ENCODE data around the gene ZNF93. TPM values are rescaled to one million over a fixed set of nuclear protein-coding genes. Genes with fewer than 3 reads are reported as not detected.
"Not testable (repeated sequence)": the region's sequence is repeated elsewhere in the genome, so short reads cannot be mapped to it uniquely, and the experiment has no call there.

ZNF93 gene
- total RNA-seq, 2 experiments from 2014 or later, result 4.4 to 5.4 TPM

DNA sequence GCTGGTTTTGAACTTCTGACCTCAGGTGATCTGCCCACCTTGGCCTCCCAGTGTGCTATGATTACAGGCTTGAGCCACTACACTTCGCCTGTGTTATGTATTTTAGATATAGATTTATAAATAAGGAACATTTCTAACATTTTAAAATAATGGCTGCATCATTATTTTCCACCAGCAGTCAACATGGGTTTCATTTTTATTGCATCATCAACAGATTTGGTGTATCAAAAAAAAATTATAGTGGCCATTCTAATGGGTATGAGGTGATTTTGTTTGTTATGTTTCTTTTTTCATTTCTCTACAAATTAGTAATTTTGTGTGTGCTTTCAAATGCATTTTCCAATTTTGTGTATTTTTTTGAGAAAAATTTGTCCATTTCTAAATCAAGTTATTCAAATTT, 16.2 kb upstream of the ZNF93 start:
- Histone ChIP-seq H3K27ac (ENCODE audit: low read depth in 1 of 2, low read length in 2 of 2) (no peak overlapping the region), H3K36me3 (ENCODE audit: insufficient read depth, low read length) (peaks cover 40% of the 10 kb centered on the region), H3K27me3 (ENCODE audit: control insufficient read depth in 1 of 2, insufficient read depth in 2 of 2, low read length in 2 of 2) (no peaks in the 10 kb centered on the region), H3K9me3 (ENCODE audit: control insufficient read depth in 1 of 2, insufficient read depth in 1 of 2, low read length in 2 of 2) (peaks cover 12 to 19% of the 10 kb centered on the region in 2 experiments), H3K4me1 (ENCODE audit: insufficient read depth, low read length) (no peaks in the 10 kb centered on the region), H3K4me3 (ENCODE audit: low read length) (no peak overlapping the region)
- DNase-seq (no peak), ATAC-seq (ENCODE audit: poor library complexity) (no peak)
- Mint-ChIP-seq H3K36me3 (ENCODE audit: low read depth) (peaks cover 95% of the 10 kb centered on the region), H3K4me3 (no peak overlapping the region), H3K9me3 (peaks cover 4% of the 10 kb centered on the region), H3K27me3 (no peaks in the 10 kb centered on the region), H3K27ac (no peak overlapping the region), H3K4me1 (ENCODE audit: low read depth) (no peaks in the 10 kb centered on the region)
- ChIA-PET POLR2A (no interaction called here), CTCF (no interaction called here)
- intact Hi-C loops (cut with DNase I, micrococcal nuclease), result loop anchor here in 1 of 2 experiments (10.0 kb wide), 1 partner anchor 50 kb away; no protein-coding TSS in a partner anchor
- no peak for TF ChIP-seq CTCF (IDR thresholded peaks at IDR 0.05)

- H3K4me1 ChIP-seq (ENCODE audit: insufficient read depth, low read length); H3K4me3 ChIP-seq (ENCODE audit: low read length); H3K27ac ChIP-seq (ENCODE audit: low read depth in 1 of 2, low read length in 2 of 2); CTCF ChIA-PET; H3K27me3 Mint-ChIP-seq; ATAC-seq (ENCODE audit: poor library complexity); H3K4me3 Mint-ChIP-seq; H3K27ac Mint-ChIP-seq; H3K27me3 ChIP-seq (ENCODE audit: control insufficient read depth in 1 of 2, insufficient read depth in 2 of 2, low read length in 2 of 2); POLR2A ChIA-PET; DNase-seq; H3K4me1 Mint-ChIP-seq (ENCODE audit: low read depth): not testable (repeated sequence)
- Histone ChIP-seq H3K9me3 (ENCODE audit: control insufficient read depth in 1 of 2, insufficient read depth in 1 of 2, low read length in 2 of 2) (peaks cover 32 to 86% of the 10 kb centered on the region in 2 experiments), H3K36me3 (ENCODE audit: insufficient read depth, low read length) (peaks cover 35% of the 10 kb centered on the region)
- intact Hi-C loops (cut with DNase I, micrococcal nuclease), result loop anchor here in 1 of 2 experiments (10.0 kb wide), 2 partner anchors 177 to 217 kb away; no protein-coding TSS in a partner anchor
- peaks cover 14% of the 10 kb centered on the region for H3K9me3 Mint-ChIP-seq
- peaks cover 80% of the 10 kb centered on the region for H3K36me3 Mint-ChIP-seq (ENCODE audit: low read depth)
Measured at GRCh38 chr19:19892055-19892941, 8.4 kb upstream of the ZNF93 start.

DNA sequence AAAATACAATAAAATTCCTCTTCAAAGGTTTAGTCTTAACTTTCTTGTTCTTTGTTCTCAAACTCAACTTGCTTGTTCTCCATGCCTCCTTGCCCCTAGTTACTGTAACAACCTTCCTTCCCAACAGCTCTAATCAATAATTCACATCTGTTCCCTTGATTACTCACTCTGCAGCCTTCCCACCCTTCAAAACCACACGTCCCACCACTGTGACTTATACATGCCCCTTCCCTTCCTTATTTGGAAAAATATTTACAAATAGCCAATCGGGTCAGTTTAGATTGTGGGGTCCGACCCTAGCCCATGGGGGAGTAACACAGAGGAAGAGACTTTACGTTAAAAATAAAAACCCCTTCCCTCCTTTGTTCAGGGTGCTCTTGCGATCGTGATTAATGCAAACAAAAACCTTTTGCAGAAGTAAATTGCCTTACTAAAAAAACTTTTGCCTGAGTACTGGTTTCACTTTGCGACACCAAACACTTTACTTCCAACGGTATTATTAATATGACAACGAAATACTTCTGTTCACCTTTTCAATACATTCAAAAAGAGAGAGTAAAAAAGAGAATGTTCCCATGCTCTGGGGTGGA, 512 bp upstream of the ZNF93 start:
- no peak for TF ChIP-seq CTCF (IDR thresholded peaks at IDR 0.05)

GRCh38 chr19:19907551-19907950, 6.8 kb downstream of the ZNF93 start:
- H3K27ac Mint-ChIP-seq; H3K27me3 ChIP-seq (ENCODE audit: control insufficient read depth in 1 of 2, insufficient read depth in 2 of 2, low read length in 2 of 2); CTCF ChIA-PET; ATAC-seq (ENCODE audit: poor library complexity); H3K9me3 Mint-ChIP-seq; H3K4me1 ChIP-seq (ENCODE audit: insufficient read depth, low read length); H3K4me3 ChIP-seq (ENCODE audit: low read length); DNase-seq; H3K27ac ChIP-seq (ENCODE audit: low read depth in 1 of 2, low read length in 2 of 2); H3K9me3 ChIP-seq (ENCODE audit: control insufficient read depth in 1 of 2, insufficient read depth in 1 of 2, low read length in 2 of 2); H3K27me3 Mint-ChIP-seq; POLR2A ChIA-PET; H3K36me3 ChIP-seq (ENCODE audit: insufficient read depth, low read length); H3K4me3 Mint-ChIP-seq: not testable (repeated sequence)
- peaks cover 34% of the 10 kb centered on the region for H3K36me3 Mint-ChIP-seq (ENCODE audit: low read depth)
- intact Hi-C loops (cut with DNase I, micrococcal nuclease), result loop anchor here in 1 of 2 experiments (5.0 kb wide), 1 partner anchor 40 kb away; no protein-coding TSS in a partner anchor
- H3K4me1 Mint-ChIP-seq (ENCODE audit: low read depth), result peaks cover 42% of the 10 kb centered on the region

More for the DNA sequence above, 512 bp upstream of the ZNF93 start:
- peaks cover 20% of the 10 kb centered on the region for H3K4me1 ChIP-seq (ENCODE audit: insufficient read depth, low read length)
- no peak overlapping the region for H3K27ac ChIP-seq (ENCODE audit: low read depth in 1 of 2, low read length in 2 of 2)
- peaks cover 12 to 36% of the 10 kb centered on the region in 2 experiments for H3K9me3 ChIP-seq (ENCODE audit: control insufficient read depth in 1 of 2, insufficient read depth in 1 of 2, low read length in 2 of 2)
- peak; percentile 18 for ATAC-seq (ENCODE audit: poor library complexity)
- ChIA-PET POLR2A (interaction anchor here (0.7 to 4.7 kb wide), 27 partner anchors 10 to 1497 kb away, joined by 3 to 81 read pairs (median 5); partner anchors contain the start of genes ATP13A1, GATAD2A, LPAR2 and ZNF101), CTCF (no interaction called here)
- intact Hi-C loops (cut with DNase I, micrococcal nuclease), result loop anchor here (1.0 to 5.0 kb wide), 4 partner anchors 33 to 123 kb away; partner anchors contain the start of gene ZNF506 (in 1 of the 2)
- Mint-ChIP-seq H3K36me3 (ENCODE audit: low read depth) (peaks cover 57% of the 10 kb centered on the region), H3K27ac (peak overlapping the region; percentile 82), H3K27me3 (no peaks in the 10 kb centered on the region), H3K9me3 (peaks cover 13% of the 10 kb centered on the region), H3K4me3 (peak overlapping the region; percentile 94), H3K4me1 (ENCODE audit: low read depth) (peaks cover 43% of the 10 kb centered on the region)
- DNase-seq, result peak in 2 of 14 experiments; percentile 3 to 13
- no peaks in the 10 kb centered on the region for H3K27me3 ChIP-seq (ENCODE audit: control insufficient read depth in 1 of 2, insufficient read depth in 2 of 2, low read length in 2 of 2)
- peak overlapping the region; percentile 96 for H3K4me3 ChIP-seq (ENCODE audit: low read length)
- H3K36me3 ChIP-seq (ENCODE audit: insufficient read depth, low read length), result no peaks in the 10 kb centered on the region
